GM12892 (cell line): ENCODE measurements around the gene ATAT1.
A peak's percentile ranks its signal among the peaks of the same experiment; 100 is the strongest.

ENCODE experiments used
- DNase-seq: peaks from one replicate; pipeline ENCODE4 v3.0.0; 2011; ENCODE audit not compliant: insufficient read length
- FAIRE-seq: peaks from 2 replicates; lab custom pipeline; 2011; peaks lifted over from hg19 to GRCh38; lab: Jason Lieb, UNC
- POLR2A ChIP-seq: IDR thresholded peaks from 2 replicates; pipeline ENCODE4 v1.6.1; 2011; ENCODE audit warnings: low read depth, low read length, control low read depth
- POLR2AphosphoS5 ChIP-seq: IDR thresholded peaks from 2 replicates; pipeline ENCODE4 v1.6.1; 2011; ENCODE audit warnings: low read depth, low read length, control low read depth
- TAF1 ChIP-seq: IDR thresholded peaks from 2 replicates; pipeline ENCODE4 v1.6.1; 2011; ENCODE audit warnings: low read depth, mild to moderate bottlenecking, control low read depth, low read length, borderline replicate concordance

ATAT1 gene

DNA sequence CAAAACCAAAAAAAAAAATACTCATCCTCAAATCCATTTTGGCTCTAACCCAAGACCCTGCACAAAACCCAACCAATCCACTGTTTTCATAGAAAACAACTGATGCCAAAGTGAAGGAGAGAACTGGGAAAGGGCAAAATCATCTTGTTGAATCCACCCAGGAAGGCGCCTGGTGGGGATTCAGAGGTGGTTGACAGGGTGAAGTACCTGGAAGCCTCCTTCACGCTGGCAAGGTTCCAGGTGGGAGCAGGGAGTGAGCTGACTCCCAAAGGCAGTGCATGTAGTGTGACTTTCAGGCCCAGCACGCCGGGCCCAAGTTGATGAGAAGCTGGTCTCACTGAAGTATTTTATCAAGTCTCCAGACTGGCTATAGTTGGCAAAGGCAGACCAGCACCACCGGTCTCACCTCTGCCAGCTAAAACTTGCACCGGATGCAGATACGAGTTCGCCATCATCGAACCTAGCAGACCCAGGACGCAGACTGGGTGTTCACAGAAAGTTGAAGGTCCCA, 26.2 kb upstream of the ATAT1 start:
- FAIRE-seq (no peak), DNase-seq (no peak)
- TF ChIP-seq POLR2AphosphoS5 (no peak), POLR2A (no peak), TAF1 (no peak)

DNA sequence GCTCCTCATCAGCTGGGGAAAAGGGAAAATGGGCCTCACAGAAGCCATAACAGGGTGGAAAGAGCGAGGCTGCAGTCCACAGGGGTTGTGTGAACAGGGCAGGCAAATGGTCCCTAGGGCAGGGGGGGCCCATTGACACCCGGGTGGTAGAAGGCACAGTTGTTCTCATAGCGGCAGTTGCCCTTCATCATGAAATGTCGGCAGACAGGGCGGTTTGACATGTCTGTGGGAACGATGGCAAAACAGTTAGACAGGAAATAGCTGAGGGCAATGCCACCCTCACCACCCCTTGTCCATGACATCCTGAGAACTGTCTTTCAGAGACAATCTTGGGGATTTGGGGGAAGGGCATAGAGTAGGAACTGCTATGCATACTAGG, 25.2 kb upstream of the ATAT1 start:
- FAIRE-seq (no peak), DNase-seq (no peak)
- TF ChIP-seq TAF1 = no peak
- no peak for TF ChIP-seq POLR2A
- TF ChIP-seq POLR2AphosphoS5 = no peak

DNA sequence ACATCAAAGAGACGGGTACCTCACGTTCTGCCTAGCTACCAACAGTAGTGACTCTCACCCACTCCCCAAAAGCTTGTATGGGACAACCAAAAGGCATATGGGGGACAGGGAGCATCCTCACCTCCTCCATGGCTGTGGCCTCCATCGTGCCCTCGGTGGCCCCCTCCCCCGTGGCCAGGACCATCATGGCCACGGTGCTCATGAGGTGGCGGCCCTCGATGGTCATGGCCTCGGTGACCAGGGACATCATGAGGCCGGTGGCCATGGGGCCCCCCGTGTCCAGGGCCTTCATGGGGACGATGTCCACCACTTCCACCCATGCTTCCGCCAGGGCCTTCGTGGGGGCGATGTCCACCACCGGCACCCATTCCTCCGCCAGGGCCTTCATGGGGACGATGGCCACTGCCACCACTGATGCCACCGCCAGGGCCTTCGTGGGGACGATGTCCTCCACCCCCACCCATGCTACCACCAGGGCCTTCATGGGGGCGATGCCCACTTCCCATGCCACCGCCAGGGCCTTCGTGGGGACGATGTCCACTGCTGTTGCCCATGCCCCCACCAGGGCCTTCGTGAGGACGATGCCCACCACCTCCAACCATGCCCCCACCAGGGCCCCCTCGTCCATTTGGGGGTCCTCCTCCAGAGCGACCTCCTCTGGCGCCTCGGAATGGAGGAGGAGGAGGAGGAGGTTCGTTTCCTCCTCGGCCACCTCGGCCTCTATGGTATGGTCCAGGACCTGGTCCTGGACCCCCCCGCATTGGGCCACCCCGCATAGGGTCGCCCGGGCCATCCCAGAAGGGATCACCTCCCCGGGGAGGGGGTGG, 24.6 kb upstream of the ATAT1 start:
- TF ChIP-seq TAF1 (no peak), POLR2AphosphoS5 (no peak), POLR2A (no peak)
- no peak for FAIRE-seq
- no peak for DNase-seq

DNA sequence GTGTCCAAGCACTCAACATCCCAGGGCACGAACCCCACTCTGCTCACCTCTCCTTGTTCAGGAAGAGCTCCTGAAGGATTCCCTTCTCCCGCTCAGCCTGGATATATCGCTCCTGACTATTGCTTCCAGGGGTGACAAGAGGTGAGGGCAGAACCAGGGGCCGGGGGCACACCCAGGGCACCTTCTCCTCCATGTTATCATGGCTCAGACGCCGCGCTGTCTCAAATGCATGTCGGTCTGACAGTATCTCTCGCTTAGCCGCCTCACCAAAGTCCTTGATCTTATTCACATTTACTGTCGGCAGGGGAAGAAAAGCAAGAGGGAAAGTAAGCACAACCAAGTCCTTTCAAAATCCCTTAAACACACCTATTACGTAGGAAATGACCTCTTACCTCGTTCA, 22.7 kb upstream of the ATAT1 start:
- DNase-seq (no peak), FAIRE-seq (no peak)
- TF ChIP-seq POLR2AphosphoS5 = no peak
- TF ChIP-seq POLR2A = no peak
- no peak for TF ChIP-seq TAF1

DNA sequence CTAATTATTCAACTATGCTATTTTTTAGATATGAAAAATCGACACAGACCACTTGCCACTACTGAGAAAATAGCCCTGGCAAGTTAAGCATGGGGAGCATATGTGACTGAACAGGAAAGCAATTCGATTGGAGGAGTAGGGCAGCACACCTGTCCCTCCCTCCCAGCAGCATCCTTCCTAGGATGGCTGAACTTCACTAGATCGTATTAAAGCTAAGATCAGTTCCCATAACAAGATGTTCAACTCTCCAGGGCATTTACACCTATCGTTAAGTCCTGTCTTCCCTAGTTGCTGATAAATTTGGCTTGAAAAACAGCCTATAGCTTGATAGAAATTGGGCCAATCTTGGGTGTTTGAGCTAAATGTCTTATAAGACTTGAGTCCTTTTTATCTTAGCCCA, 16.6 kb upstream of the ATAT1 start:
- TF ChIP-seq POLR2AphosphoS5 = no peak
- no peak for TF ChIP-seq POLR2A
- TF ChIP-seq TAF1 = no peak

DNA sequence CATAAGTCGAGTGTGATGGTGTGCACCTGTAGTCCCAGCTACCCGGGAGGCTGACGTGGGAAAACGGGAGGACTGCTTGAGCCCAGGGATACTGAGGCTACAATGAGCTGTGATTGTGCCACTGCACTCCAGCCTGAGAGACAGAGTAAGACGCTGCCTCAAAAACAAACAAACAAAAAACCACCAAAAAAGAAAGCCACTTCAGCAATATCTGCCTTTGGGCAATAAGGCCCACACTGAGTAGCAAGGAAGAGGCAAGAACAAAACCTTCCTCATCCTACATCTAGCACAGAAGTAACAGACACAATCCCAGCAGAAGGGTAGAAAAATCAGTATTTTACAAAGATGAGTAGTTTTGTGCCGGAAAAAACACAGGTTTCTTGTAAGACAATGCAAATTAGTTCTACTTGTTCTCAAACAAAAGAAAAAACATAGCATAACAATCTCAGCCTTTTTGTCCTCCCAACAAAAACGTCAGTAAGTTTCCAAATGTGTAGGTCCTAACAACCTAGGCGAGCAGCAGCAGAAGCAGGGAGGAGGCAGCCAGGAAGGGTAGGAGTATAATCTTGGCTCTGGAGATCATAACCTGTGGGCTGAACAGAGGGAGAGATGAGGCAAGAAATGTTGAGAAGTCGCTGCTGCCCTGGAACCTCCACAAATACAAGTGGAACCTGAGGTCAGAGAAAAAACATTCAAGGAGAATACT, 15.4 kb upstream of the ATAT1 start:
- FAIRE-seq = no peak
- TF ChIP-seq POLR2AphosphoS5 = no peak
- TF ChIP-seq TAF1 = no peak
- TF ChIP-seq POLR2A = no peak

More for the DNA sequence above, 16.6 kb upstream of the ATAT1 start:
- DNase-seq = no peak
- no peak for FAIRE-seq

DNA sequence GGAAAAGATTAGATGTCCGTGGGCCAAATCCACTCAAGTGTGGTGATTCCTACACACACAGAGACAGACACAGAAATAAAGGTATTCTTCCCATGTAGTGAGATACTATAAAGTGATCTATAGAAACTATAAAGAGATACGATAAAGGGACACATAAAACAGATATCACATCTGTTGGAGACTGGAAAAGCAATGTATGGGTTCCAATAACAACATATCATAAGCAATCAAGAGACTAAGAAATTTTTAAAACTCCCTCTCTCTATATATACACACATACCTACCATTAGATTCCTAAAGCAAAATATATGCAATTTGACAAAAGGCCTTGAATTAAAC, 14.8 kb upstream of the ATAT1 start:
- FAIRE-seq (no peak), DNase-seq (no peak)
- TF ChIP-seq POLR2AphosphoS5 = no peak

More for the DNA sequence above, 15.4 kb upstream of the ATAT1 start:
- no peak for DNase-seq

DNA sequence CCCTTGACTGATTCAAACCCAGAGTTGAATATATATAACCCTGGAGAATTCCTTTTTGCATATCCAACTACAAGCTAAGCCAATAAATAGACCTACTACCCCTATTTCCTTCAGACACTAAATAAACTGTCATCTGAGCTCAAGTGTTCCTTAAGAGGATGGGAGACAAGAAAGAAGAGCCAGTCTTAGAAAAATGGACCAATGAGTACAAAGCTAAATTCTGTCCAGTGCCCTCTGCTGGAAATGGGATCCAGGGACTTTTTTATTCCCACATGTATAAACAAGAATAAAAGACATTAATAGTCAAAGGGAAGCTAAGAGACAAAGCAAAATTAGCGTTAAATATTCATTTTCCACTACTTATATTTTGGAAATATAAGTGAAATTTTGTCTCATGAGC, 14.5 kb upstream of the ATAT1 start:
- TF ChIP-seq TAF1 (no peak), POLR2AphosphoS5 (no peak), POLR2A (no peak)
- FAIRE-seq = no peak
- no peak for DNase-seq

DNA sequence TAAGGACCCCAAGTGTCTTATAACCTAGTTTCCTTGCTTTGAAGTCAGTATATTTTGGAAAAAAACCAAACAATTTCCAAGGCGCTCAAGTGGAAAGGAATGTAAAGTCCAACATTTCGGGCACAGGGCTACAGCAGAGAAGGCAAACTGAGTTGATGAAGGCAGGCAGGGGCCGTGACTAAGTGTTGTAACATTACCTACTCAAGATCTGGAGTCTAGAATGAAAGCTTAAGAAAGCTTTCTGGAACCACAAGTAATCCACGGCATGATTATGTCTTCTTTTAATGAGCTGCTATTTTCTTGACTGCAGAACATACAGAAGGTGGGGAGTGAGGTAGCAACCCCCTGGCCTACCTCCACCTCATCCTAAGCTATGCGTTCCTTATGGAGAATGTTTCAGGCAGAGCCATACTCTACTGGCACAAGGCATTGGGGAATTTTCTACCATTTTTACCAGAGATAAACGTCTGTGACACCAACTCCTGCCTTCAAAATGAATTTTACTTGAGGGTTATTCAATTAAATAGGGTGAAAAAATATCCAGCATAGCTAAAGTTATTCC, 13.9 kb upstream of the ATAT1 start:
- TF ChIP-seq POLR2AphosphoS5 (peak; percentile 69), TAF1 (no peak), POLR2A (no peak; the same call in 1 of the 2 replicates)
- no peak for FAIRE-seq

DNA sequence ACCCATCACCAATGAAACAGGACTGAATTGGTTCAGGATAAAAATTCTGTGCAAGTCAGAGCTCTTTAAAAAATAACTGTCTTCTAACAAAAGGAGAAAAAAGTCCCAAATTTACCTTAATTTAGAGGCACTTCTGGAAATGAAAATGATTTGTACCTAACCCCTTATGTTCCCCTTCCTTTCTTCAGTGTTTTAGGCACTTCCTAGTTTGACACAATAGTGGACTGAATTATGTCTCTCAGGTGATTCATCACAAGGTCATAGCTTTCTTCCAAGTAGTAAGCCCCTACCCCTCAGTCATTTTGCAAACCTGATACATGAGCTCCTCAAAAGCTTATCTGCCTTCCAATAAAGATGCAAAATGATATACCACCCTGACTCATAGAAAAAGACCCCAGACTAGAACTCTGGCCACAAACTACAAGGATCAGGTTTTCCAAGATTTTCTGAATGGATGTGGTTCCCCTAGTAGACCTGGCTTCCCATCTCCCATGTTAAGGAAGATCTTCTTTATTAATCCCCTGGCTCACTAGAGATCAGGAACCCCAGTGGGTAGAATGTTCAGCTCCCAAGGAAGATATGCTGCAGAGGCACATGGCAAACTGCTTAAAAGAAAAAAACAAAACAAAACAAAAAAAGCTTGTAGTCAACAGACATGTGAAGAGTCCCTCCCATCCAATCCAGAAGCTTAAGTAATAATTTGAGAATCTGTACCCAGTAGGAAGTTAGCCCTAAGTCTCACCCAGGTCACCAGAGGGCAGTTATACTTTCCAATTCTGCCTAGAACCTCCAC, 13.2 kb upstream of the ATAT1 start:
- no peak for FAIRE-seq
- TF ChIP-seq POLR2A (no peak; the same call in 1 of the 2 replicates), POLR2AphosphoS5 (no peak), TAF1 (no peak)
- no peak for DNase-seq

More for the DNA sequence above, 13.9 kb upstream of the ATAT1 start:
- no peak for DNase-seq

DNA sequence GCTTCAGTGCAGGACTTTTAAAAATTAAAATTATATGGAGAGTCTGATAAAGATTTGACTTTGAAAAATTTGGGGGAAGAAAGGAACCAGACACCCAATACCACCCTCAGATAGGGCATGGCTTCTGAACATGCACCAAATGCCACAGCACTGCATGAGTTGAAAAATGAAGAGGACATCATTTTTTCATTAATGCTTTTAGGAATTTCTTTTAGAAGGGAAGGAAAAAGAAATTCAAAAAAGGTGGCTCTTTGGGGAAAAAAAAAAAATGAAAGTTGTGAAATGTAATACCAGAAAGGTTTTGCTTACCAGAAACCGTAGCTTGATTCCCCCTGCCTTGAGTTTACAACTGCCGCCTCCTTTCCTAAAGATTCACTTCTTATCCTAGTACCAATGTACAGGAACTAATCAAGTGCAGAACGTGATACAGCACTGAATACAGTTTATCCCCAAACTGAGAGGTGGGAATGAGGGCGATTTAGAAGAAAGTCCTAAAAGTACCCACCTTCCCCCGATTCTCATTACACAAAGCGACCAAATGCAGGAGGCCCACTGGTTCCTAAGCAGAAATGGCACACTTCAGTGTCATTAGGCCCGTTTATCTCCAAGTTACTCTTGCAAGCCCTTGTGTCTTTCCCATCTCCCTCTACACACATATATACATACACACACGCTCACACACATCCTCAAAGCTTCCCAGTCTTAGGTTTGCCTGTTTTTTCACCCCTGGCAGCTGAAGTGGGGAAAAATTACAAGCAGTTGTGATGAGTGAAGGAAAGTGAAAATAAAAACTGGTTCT, 12.4 kb upstream of the ATAT1 start:
- peak; percentile 82 for TF ChIP-seq POLR2A
- no peak for TF ChIP-seq TAF1
- TF ChIP-seq POLR2AphosphoS5 = peak; percentile 94
- no peak for DNase-seq
- no peak for FAIRE-seq
